Common myeloid progenitor, CD34-positive (primary cell): ENCODE data around the gene SARM1.
"Not testable (repeated sequence)": the region's sequence is repeated elsewhere in the genome, so short reads cannot be mapped to it uniquely, and the experiment has no call there.

Experiments
- CTCF ChIA-PET: fragments of 350-600 bp; sonication (Branson Sonifier 250); formaldehyde crosslinking; loops from one replicate; lab custom pipeline; 2021; ENCODE audit warnings: antibody characterized with exemption; lab: Charles Lee
- POLR2A ChIA-PET: fragments of 350-600 bp; sonication (Branson Sonifier 250); formaldehyde crosslinking; loops from one replicate; lab custom pipeline; 2021; ENCODE audit warnings: antibody characterized with exemption; lab: Charles Lee
- DNase-seq, 3 donors: peaks; one replicate each; pipeline versions ENCODE4 v3.0.0 to v3.0.0-alpha.2; 2013
- H3K27ac ChIP-seq, 2 experiments: 1 replicate in 1 of 2; 2 replicates in 1 of 2; pipeline ENCODE4 v1.7.0; 2013; ENCODE audit warnings: inconsistent platforms in 2 of 2, low read length in 2 of 2, mild to moderate bottlenecking in 2 of 2, low read depth in 1 of 2, moderate library complexity in 1 of 2; ENCODE audit not compliant: severe bottlenecking in 2 of 2, insufficient read depth in 1 of 2, poor library complexity in 1 of 2
- H3K27me3 ChIP-seq, 5 experiments: replicated peaks in 2 of 5; 1 replicate in 3 of 5; 2 replicates in 2 of 5; pipeline versions ENCODE4 v1.6.1 to v1.7.0; 2013; ENCODE audit warnings: low read length in 4 of 5, mild to moderate bottlenecking in 2 of 5, moderate library complexity in 2 of 5, inconsistent platforms in 1 of 5; ENCODE audit not compliant: insufficient read depth in 5 of 5, control insufficient read depth in 4 of 5
- H3K36me3 ChIP-seq, 4 experiments: 1 replicate in 2 of 4; 2 replicates in 2 of 4; pipeline versions ENCODE4 v1.6.1 to v1.7.0; 2013; ENCODE audit warnings: low read length in 3 of 4, control low read depth in 1 of 4, mild to moderate bottlenecking in 1 of 4; ENCODE audit not compliant: control insufficient read depth in 4 of 4, insufficient read depth in 4 of 4
- H3K4me1 ChIP-seq, 4 experiments: 1 replicate in 3 of 4; 2 replicates in 1 of 4; pipeline versions ENCODE4 v1.6.1 to v1.7.1; 2013; ENCODE audit warnings: low read length in 3 of 4, mild to moderate bottlenecking in 3 of 4, control low read depth in 1 of 4, inconsistent platforms in 1 of 4, moderate library complexity in 1 of 4; ENCODE audit not compliant: control insufficient read depth in 4 of 4, insufficient read depth in 4 of 4; ENCODE audit errors: control extremely low read depth in 1 of 4
- H3K4me3 ChIP-seq, 7 experiments: 1 replicate in 4 of 7; 2 replicates in 3 of 7; pipeline versions ENCODE4 v1.5.1 to v1.7.0; 2013; ENCODE audit warnings: mild to moderate bottlenecking in 7 of 7, low read length in 6 of 7, moderate library complexity in 6 of 7, inconsistent platforms in 2 of 7, low read depth in 2 of 7, control low read depth in 1 of 7; ENCODE audit not compliant: insufficient read depth in 4 of 7, control insufficient read depth in 1 of 7; ENCODE audit errors: extremely low read depth in 1 of 7
- H3K9me3 ChIP-seq, 5 experiments: 1 replicate in 4 of 5; 2 replicates in 1 of 5; pipeline versions ENCODE4 v1.6.1 to v1.7.1; 2013; ENCODE audit warnings: low read length in 4 of 5, mild to moderate bottlenecking in 2 of 5, inconsistent platforms in 1 of 5, low read depth in 1 of 5, moderate library complexity in 1 of 5; ENCODE audit not compliant: control insufficient read depth in 4 of 5, insufficient read depth in 2 of 5; ENCODE audit errors: control extremely low read depth in 1 of 5
- WGBS: methylation state at CpG from one replicate; pipeline ENCODE4 v1.1.5; 2013; ENCODE audit not compliant: insufficient coverage; 5-methylcytosine and 5-hydroxymethylcytosine counted together

The SARM1 gene

GRCh38 chr17:28334666-28335200 is 36.8 kb upstream of the SARM1 start:
- Histone ChIP-seq H3K4me1 (peaks cover 7 to 30% (median 22%) of the 10 kb centered on the region in 4 experiments), H3K27ac (peak overlapping the region; percentile 90 to 97), H3K9me3 (no peaks in the 10 kb centered on the region), H3K36me3 (peaks cover 0 to 26% (median 18%) of the 10 kb centered on the region in 4 experiments), H3K4me3 (peak overlapping the region; percentile 75 to 96 (median 92)), H3K27me3 (no peaks in the 10 kb centered on the region)
- DNase-seq = no peak
- POLR2A ChIA-PET = interaction anchor here (1.2 to 1.5 kb wide), 2 partner anchors 16 to 23 kb away, joined by 3 to 7 read pairs; partner anchors contain the start of genes POLDIP2 and TMEM97
- CTCF ChIA-PET = interaction anchor here (1.1 to 1.6 kb wide), 5 partner anchors 12 to 95 kb away, joined by 3 to 9 read pairs (median 4); partner anchors contain the start of genes POLDIP2 and SEBOX
- WGBS = 12% methylated on average over 17 of the region's 18 CpGs

GRCh38 chr17:28335201-28335958 is 36.1 kb upstream of the SARM1 start, which contains the start of the genes IFT20 and TNFAIP1:
IFT20 (minus strand) TSS chr17:28335472; CDS start chr17:28331985, 3,487 bp downstream.
TNFAIP1 (plus strand) TSS chr17:28335761; CDS start chr17:28339522, 3,761 bp downstream.
- peaks cover 0 to 27% (median 18%) of the 10 kb centered on the region in 4 experiments for H3K36me3 ChIP-seq
- H3K9me3 ChIP-seq = no peaks in the 10 kb centered on the region
- DNase-seq = peak; percentile 100
- peaks cover 7 to 30% (median 22%) of the 10 kb centered on the region in 4 experiments for H3K4me1 ChIP-seq
- ChIA-PET CTCF (interaction anchor here (1.1 to 1.6 kb wide), 5 partner anchors 11 to 96 kb away, joined by 3 to 9 read pairs (median 4); partner anchors contain the start of genes POLDIP2 and SEBOX), POLR2A (interaction anchor here (1.2 to 1.5 kb wide), 2 partner anchors 17 to 22 kb away, joined by 3 to 7 read pairs; partner anchors contain the start of genes POLDIP2 and TMEM97)
- peak within 1 kb of the TSS; percentile 90 to 97 for H3K27ac ChIP-seq
- under 1% methylated on average over 57 of the region's 62 CpGs for WGBS
- no peaks in the 10 kb centered on the region for H3K27me3 ChIP-seq
- H3K4me3 ChIP-seq = peak within 1 kb of the TSS; percentile 75 to 96 (median 92)

- Histone ChIP-seq H3K36me3 (peaks cover 0 to 27% (median 15%) of the 10 kb centered on the region in 4 experiments), H3K4me1 (peaks cover 7 to 30% (median 22%) of the 10 kb centered on the region in 4 experiments), H3K27ac (peak overlapping the region; percentile 35 to 77), H3K9me3 (no peaks in the 10 kb centered on the region), H3K4me3 (peak overlapping the region; percentile 75 to 96 (median 92)), H3K27me3 (no peaks in the 10 kb centered on the region)
- 12% methylated on average over 24 of the region's 29 CpGs for WGBS
- POLR2A ChIA-PET = interaction anchor here (0.6 to 1.5 kb wide), 3 partner anchors 16 to 21 kb away, joined by 3 to 7 read pairs (median 3); partner anchors contain the start of genes POLDIP2 and TMEM97
- CTCF ChIA-PET = interaction anchor here (1.2 to 1.6 kb wide), 4 partner anchors 10 to 97 kb away, joined by 3 to 9 read pairs (median 5); partner anchors contain the start of gene SEBOX
- DNase-seq = peak in 2 of 3 donors; percentile 51 to 61
Observed at GRCh38 chr17:28335959-28336871, 35.3 kb upstream of the SARM1 start.

- WGBS = 100% methylated on average over 1 of the region's 5 CpGs
- POLR2A ChIA-PET = no interaction called here
- DNase-seq = no peak
Observed at GRCh38 chr17:28338056-28338768, 33.3 kb upstream of the SARM1 start.

GRCh38 chr17:28338769-28339212 is 32.7 kb upstream of the SARM1 start:
- WGBS = 100% methylated on average over 3 of the region's 8 CpGs
- H3K9me3 ChIP-seq, H3K4me3 ChIP-seq, CTCF ChIA-PET, H3K27me3 ChIP-seq, POLR2A ChIA-PET, H3K27ac ChIP-seq, DNase-seq: not testable (repeated sequence)
- peaks cover 7 to 26% (median 20%) of the 10 kb centered on the region in 4 experiments for H3K4me1 ChIP-seq
- H3K36me3 ChIP-seq = peaks cover 8 to 43% (median 25%) of the 10 kb centered on the region in 4 experiments

More at GRCh38 chr17:28338056-28338768, 33.3 kb upstream of the SARM1 start:
- peaks cover 8 to 37% (median 20%) of the 10 kb centered on the region in 4 experiments for H3K36me3 ChIP-seq
- H3K4me1 ChIP-seq = peaks cover 7 to 29% (median 22%) of the 10 kb centered on the region in 4 experiments
- H3K27ac ChIP-seq = no peak overlapping the region
- CTCF ChIA-PET = interaction anchor here (1.3 kb wide), 2 partner anchors 9 to 11 kb away, joined by 6 to 7 read pairs; no protein-coding TSS in a partner anchor
- no peak overlapping the region for H3K4me3 ChIP-seq
- no peaks in the 10 kb centered on the region for H3K9me3 ChIP-seq
- no peaks in the 10 kb centered on the region for H3K27me3 ChIP-seq
